Measurements from ENCODE around the gene CLIP4.

DNA sequence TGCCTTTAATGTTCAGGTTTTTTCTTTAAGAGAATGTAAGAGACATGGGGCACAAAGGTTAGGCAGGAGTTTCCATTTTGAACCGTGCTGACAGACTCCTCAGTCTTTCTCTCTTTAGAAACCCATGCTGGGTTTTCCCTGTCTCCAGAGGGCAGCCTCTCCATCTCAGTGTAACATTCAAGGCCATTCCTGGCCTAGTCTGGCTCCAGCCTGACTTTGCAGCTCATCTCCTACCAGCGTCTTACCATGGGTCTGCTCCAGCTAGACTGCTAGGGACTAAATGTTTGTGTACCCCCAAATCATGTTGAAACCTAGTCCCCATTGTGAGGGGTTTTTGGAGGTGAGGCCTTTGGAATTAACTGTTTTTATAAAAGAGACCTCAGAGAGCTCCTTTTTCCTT is 9.8 kb upstream of the CLIP4 start:
- TF ChIP-seq POLR2A (IDR thresholded peaks at IDR 0.05) = no peak
- TF ChIP-seq, protein P1, sequence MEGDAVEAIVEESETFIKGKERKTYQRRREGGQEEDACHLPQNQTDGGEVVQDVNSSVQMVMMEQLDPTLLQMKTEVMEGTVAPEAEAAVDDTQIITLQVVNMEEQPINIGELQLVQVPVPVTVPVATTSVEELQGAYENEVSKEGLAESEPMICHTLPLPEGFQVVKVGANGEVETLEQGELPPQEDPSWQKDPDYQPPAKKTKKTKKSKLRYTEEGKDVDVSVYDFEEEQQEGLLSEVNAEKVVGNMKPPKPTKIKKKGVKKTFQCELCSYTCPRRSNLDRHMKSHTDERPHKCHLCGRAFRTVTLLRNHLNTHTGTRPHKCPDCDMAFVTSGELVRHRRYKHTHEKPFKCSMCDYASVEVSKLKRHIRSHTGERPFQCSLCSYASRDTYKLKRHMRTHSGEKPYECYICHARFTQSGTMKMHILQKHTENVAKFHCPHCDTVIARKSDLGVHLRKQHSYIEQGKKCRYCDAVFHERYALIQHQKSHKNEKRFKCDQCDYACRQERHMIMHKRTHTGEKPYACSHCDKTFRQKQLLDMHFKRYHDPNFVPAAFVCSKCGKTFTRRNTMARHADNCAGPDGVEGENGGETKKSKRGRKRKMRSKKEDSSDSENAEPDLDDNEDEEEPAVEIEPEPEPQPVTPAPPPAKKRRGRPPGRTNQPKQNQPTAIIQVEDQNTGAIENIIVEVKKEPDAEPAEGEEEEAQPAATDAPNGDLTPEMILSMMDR (IDR thresholded peaks at IDR 0.05) = no peak

All from heart left ventricle (tissue), 13 donors.